GM12872 (cell line): ENCODE measurements around the gene EMSY.

Experiments
- TF ChIP-seq, protein P1 (sequence below): IDR thresholded peaks from 3 replicates; pipeline ENCODE4 v1.5.1; 2011; ENCODE audit warnings: low read depth, mild to moderate bottlenecking, low read length, moderate library complexity; ENCODE audit not compliant: insufficient read depth

EMSY gene

GRCh38 chr11:76415073-76415472, 29.7 kb upstream of the EMSY start:
- TF ChIP-seq, protein P1, sequence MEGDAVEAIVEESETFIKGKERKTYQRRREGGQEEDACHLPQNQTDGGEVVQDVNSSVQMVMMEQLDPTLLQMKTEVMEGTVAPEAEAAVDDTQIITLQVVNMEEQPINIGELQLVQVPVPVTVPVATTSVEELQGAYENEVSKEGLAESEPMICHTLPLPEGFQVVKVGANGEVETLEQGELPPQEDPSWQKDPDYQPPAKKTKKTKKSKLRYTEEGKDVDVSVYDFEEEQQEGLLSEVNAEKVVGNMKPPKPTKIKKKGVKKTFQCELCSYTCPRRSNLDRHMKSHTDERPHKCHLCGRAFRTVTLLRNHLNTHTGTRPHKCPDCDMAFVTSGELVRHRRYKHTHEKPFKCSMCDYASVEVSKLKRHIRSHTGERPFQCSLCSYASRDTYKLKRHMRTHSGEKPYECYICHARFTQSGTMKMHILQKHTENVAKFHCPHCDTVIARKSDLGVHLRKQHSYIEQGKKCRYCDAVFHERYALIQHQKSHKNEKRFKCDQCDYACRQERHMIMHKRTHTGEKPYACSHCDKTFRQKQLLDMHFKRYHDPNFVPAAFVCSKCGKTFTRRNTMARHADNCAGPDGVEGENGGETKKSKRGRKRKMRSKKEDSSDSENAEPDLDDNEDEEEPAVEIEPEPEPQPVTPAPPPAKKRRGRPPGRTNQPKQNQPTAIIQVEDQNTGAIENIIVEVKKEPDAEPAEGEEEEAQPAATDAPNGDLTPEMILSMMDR, result no peak

DNA sequence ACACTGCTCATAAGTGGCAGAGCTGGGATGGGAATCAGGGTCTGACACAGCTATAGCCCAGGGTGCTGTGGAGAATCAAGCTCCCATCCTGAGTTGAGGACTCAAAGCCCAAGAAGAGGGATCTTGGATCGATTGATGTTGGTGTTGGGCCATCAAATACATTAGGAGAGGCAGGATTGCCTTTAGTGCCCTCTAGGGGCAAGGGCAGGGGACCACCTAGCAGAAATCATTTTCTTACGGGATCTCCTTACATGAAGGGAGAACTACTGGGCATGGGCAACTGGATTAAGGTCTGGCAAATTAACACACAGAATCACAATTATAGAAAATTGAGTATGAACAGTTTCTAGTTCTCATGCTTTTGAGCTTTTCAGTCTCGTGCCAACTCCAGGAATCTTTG, 24.9 kb upstream of the EMSY start:
- TF ChIP-seq, protein P1, result peak; percentile 75

DNA sequence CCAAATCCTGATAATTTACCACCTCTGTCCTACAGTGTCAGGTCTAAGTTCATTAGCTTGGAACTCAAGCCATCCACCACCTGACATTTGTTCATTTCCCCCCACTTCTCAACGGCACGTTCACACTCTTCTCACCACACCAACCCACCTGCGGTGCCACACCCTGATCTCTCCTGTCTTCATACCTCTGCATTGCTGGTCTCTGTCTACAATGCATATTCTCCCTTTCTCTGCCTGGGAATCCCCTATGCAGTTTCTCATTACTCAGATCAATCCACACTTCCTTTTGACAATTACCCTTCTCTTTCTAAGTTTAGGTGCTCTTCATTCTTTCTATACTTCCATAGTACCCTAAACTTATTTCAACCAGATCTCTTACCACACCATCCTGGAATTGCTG, 20.4 kb upstream of the EMSY start:
- TF ChIP-seq, protein P1, result no peak

DNA sequence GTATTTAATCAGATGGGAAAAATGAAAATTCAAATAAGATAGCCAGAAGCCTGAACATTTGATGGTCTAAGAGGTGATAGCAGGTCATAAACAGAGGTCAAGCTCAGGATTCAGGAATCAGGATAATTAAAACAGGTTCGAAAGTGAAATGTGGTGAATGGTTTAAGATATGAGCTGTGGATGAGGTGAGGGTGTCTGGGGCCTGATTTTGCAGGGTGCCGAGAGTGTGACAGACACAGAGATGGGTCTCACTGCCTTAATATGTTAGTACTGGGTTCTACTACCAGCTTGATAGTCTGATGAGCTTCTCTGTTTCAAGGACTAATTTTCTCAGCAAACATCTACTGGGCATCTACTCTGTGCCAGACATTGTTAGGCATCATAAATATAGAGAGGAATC, 19.9 kb upstream of the EMSY start:
- TF ChIP-seq, protein P1, result no peak

GRCh38 chr11:76426660-76427059, 18.2 kb upstream of the EMSY start:
- TF ChIP-seq, protein P1, result no peak

- TF ChIP-seq, protein P1, result no peak
Observed at GRCh38 chr11:76436020-76436419, 8.8 kb upstream of the EMSY start.

DNA sequence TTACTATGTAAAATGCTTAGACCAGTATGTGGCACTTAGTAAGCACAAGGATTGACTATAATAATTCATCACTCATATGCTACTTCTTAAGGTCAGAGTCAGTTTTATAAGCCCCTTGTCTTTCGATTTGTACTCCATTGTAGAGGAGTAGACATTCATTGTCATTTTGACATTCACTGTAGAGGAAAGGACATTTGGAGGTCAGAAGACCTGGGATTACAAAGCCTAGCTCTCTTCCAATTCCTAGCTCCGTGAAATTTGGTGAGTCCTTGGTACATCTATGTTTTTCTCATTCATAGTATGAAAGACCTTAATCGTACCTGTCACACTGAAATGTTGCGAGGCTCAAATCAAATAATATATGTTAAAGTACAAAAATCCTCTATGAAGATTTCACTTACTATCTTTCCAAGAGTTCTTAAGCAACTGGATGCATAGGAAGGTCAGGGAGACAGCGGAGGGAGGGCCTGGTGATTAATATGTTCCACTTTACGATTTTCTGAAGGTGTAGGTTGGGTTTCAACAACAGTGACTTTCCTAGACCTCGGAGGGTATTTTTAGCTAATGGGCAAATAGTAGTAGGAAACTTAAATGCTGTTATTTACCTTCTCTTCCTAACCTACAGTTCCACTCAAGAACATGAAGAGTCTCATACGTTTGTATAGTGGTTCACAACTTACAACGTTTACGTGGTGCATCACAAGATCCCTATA, 1.4 kb upstream of the EMSY start:
- TF ChIP-seq, protein P1, result no peak
